ENCODE data around the gene ASTN2. TPM values are rescaled to one million over a fixed set of nuclear protein-coding genes. Genes with fewer than 3 reads are reported as not detected.

Gene ASTN2
- total and polyA plus RNA-seq, 9 of the 15 experiments (the other 6 are each of a cell fraction or from before 2014, with no cell fraction given), result 0.56 to 3.5 (median 1.9) TPM

DNA sequence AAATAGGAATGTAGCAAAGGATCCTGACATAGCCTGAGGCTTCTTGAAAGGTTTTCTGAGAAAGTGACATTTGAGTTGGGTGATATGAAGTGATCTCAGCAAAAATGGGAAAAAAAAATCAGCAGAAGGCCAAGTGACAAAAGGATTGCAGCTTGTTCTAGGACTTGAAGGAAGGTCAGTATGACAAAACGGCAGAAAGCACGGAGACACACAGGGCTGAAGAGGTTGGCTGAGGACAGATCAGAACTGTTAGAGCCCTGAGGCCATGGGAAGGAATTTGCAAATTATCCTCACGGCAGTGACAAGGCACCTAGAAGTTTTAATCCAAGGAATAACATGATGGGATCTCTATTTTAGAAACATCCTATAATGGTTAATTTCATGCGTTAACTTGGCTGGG lies 696.7 kb downstream of the ASTN2 start:
- no peaks in the 10 kb centered on the region for H3K36me3 ChIP-seq (ENCODE audit: control insufficient read depth, insufficient read depth, low read length)
- H3K27me3 ChIP-seq (ENCODE audit: control insufficient read depth in 2 of 2, insufficient read depth in 2 of 2, low read length in 2 of 2), result no peaks in the 10 kb centered on the region
- intact Hi-C loops (cut with micrococcal nuclease), result no loop called here
- TF ChIP-seq KHSRP (IDR thresholded peaks at IDR 0.05) (no peak), ETV6 (IDR thresholded peaks at IDR 0.05; ENCODE audit: borderline replicate concordance in 1 of 2, low read depth in 2 of 2, low read length in 1 of 2) (no peak), ETV6 (CRISPR knock-in tag; IDR thresholded peaks at IDR 0.05; ENCODE audit: borderline replicate concordance) (no peak), PTTG1 (tag; IDR thresholded peaks at IDR 0.05; ENCODE audit: low read depth) (no peak), ZZZ3 (IDR thresholded peaks at IDR 0.05) (no peak), FIP1L1 (IDR thresholded peaks at IDR 0.05; ENCODE audit: low read depth, low read length, poor library complexity, severe bottlenecking) (no peak), ZNF316 (IDR thresholded peaks at IDR 0.05) (no peak), ZNF431 (CRISPR knock-in tag; IDR thresholded peaks at IDR 0.05) (no peak)
- ChIA-PET POLR2A (no interaction called here), CTCF (ENCODE audit: low intra/inter-chr PET ratio) (no interaction called here)
- H3K9ac ChIP-seq (ENCODE audit: insufficient read depth in 1 of 2, low read depth in 2 of 2, low read length in 2 of 2), result no peak overlapping the region
- BruUV-seq (replicated peaks), result no TSS peak
- H3K79me2 ChIP-seq (ENCODE audit: control insufficient read depth, insufficient read depth, low read length), result no peaks in the 10 kb centered on the region
- no peaks in the 10 kb centered on the region for H4K20me1 ChIP-seq (replicated peaks; ENCODE audit: control insufficient read depth, insufficient read depth, low read length)
- H3K9me3 ChIP-seq (replicated peaks; ENCODE audit: control insufficient read depth, insufficient read depth, low read depth, low read length), result no peaks in the 10 kb centered on the region
- no peak overlapping the region for H3K4me3 ChIP-seq
- no peaks in the 10 kb centered on the region for H3K4me1 ChIP-seq (replicated peaks in 1 of 2; ENCODE audit: control insufficient read depth in 2 of 2, insufficient read depth in 2 of 2, low read length in 2 of 2)
- no peak for ATAC-seq
- H2AFZ ChIP-seq (ENCODE audit: low read depth, low read length), result no peak overlapping the region
- no peak overlapping the region for H3K27ac ChIP-seq (ENCODE audit: extremely low read depth, low read depth, low read length)
- in situ Hi-C loops (cut with MboI), result no loop called here
- no peak for DNase-seq (ENCODE audit: extremely low read depth in 1 of 4, low spot score in 3 of 4)
- FAIRE-seq, result no peak
- WGBS (ENCODE audit: insufficient coverage, low coverage, missing lambda C conversion rate), result 5% methylated on average over 4 of the region's 4 CpGs
- H3K4me2 ChIP-seq (ENCODE audit: insufficient read depth, low read length), result no peak overlapping the region
- no peaks in the 10 kb centered on the region for H3K9me1 ChIP-seq (ENCODE audit: control insufficient read depth, insufficient read depth, low read length)

GRCh38 chr9:116717150-116717549 lies 697.7 kb downstream of the ASTN2 start:
- Histone ChIP-seq H3K27me3 (ENCODE audit: control insufficient read depth in 2 of 2, insufficient read depth in 2 of 2, low read length in 2 of 2) (no peaks in the 10 kb centered on the region), H3K9ac (ENCODE audit: insufficient read depth in 1 of 2, low read depth in 2 of 2, low read length in 2 of 2) (no peak overlapping the region), H2AFZ (ENCODE audit: low read depth, low read length) (no peak overlapping the region), H3K36me3 (ENCODE audit: control insufficient read depth, insufficient read depth, low read length) (no peaks in the 10 kb centered on the region), H3K4me1 (replicated peaks in 1 of 2; ENCODE audit: control insufficient read depth in 2 of 2, insufficient read depth in 2 of 2, low read length in 2 of 2) (no peaks in the 10 kb centered on the region), H3K4me2 (ENCODE audit: insufficient read depth, low read length) (no peak overlapping the region), H3K27ac (ENCODE audit: extremely low read depth, low read depth, low read length) (no peak overlapping the region), H3K9me1 (ENCODE audit: control insufficient read depth, insufficient read depth, low read length) (no peaks in the 10 kb centered on the region), H3K79me2 (ENCODE audit: control insufficient read depth, insufficient read depth, low read length) (no peaks in the 10 kb centered on the region), H4K20me1 (replicated peaks; ENCODE audit: control insufficient read depth, insufficient read depth, low read length) (no peaks in the 10 kb centered on the region), H3K9me3 (replicated peaks; ENCODE audit: control insufficient read depth, insufficient read depth, low read depth, low read length) (no peaks in the 10 kb centered on the region), H3K4me3 (no peak overlapping the region)
- no TSS peak for BruUV-seq (replicated peaks)
- in situ Hi-C loops (cut with MboI), result no loop called here
- ATAC-seq (no peak), FAIRE-seq (no peak), DNase-seq (ENCODE audit: extremely low read depth in 1 of 4, low spot score in 3 of 4) (no peak)
- intact Hi-C loops (cut with micrococcal nuclease), result no loop called here
- ChIA-PET POLR2A (interaction anchor here (1.1 kb wide), 1 partner anchor 9 kb away, joined by 3 read pairs; no protein-coding TSS in a partner anchor), CTCF (ENCODE audit: low intra/inter-chr PET ratio) (no interaction called here)
- 2% methylated on average over 7 of the region's 7 CpGs for WGBS (ENCODE audit: insufficient coverage, low coverage, missing lambda C conversion rate)
- no peak for TF ChIP-seq ZNF140 (CRISPR knock-in tag; IDR thresholded peaks at IDR 0.05)
- TF ChIP-seq, protein P1, sequence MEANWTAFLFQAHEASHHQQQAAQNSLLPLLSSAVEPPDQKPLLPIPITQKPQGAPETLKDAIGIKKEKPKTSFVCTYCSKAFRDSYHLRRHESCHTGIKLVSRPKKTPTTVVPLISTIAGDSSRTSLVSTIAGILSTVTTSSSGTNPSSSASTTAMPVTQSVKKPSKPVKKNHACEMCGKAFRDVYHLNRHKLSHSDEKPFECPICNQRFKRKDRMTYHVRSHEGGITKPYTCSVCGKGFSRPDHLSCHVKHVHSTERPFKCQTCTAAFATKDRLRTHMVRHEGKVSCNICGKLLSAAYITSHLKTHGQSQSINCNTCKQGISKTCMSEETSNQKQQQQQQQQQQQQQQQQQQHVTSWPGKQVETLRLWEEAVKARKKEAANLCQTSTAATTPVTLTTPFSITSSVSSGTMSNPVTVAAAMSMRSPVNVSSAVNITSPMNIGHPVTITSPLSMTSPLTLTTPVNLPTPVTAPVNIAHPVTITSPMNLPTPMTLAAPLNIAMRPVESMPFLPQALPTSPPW (CRISPR knock-in tag; IDR thresholded peaks at IDR 0.05), result no peak
- no peak for TF ChIP-seq PHF21A (IDR thresholded peaks at IDR 0.05; ENCODE audit: borderline replicate concordance, low read depth)
- TF ChIP-seq ELF2 (CRISPR knock-in tag; IDR thresholded peaks at IDR 0.05), result no peak
- TF ChIP-seq, protein P2, sequence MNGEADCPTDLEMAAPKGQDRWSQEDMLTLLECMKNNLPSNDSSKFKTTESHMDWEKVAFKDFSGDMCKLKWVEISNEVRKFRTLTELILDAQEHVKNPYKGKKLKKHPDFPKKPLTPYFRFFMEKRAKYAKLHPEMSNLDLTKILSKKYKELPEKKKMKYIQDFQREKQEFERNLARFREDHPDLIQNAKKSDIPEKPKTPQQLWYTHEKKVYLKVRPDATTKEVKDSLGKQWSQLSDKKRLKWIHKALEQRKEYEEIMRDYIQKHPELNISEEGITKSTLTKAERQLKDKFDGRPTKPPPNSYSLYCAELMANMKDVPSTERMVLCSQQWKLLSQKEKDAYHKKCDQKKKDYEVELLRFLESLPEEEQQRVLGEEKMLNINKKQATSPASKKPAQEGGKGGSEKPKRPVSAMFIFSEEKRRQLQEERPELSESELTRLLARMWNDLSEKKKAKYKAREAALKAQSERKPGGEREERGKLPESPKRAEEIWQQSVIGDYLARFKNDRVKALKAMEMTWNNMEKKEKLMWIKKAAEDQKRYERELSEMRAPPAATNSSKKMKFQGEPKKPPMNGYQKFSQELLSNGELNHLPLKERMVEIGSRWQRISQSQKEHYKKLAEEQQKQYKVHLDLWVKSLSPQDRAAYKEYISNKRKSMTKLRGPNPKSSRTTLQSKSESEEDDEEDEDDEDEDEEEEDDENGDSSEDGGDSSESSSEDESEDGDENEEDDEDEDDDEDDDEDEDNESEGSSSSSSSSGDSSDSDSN (IDR thresholded peaks at IDR 0.05; ENCODE audit: borderline replicate concordance in 1 of 2, low read depth in 2 of 2, low read length in 2 of 2), result no peak

Data from K562 (cell line).